GM23338 (cell line): ENCODE measurements around the gene TSNAX. TPM values are rescaled to one million over a fixed set of nuclear protein-coding genes. Genes with fewer than 3 reads are reported as not detected.

Experiments used
- ATAC-seq: fragments of 200-7000 bp; cut with Tn5 transposase; 3 replicates; pipeline ENCODE4 v1.9.1; 2020
- DNase-seq: peaks from one replicate; pipeline ENCODE4 v3.0.0-alpha.2; 2015; ENCODE audit warnings: low spot score
- H2AFZ ChIP-seq: fragments of 200-600 bp; sonication (generic); 2 replicates; pipeline ENCODE4 v1.8.0; 2016; ENCODE audit warnings: antibody characterized with exemption, mild to moderate bottlenecking, moderate library complexity
- H3F3A ChIP-seq: fragments of 200-600 bp; sonication (generic); replicated peaks from 2 replicates; pipeline ENCODE4 v1.8.0; 2017; ENCODE audit warnings: antibody characterized with exemption, mixed run types, low read depth
- H3K27ac ChIP-seq: fragments of 200-600 bp; sonication (generic); 2 replicates; pipeline ENCODE4 v1.6.1; 2016; ENCODE audit warnings: low read depth
- H3K27me3 ChIP-seq: fragments of 200-600 bp; sonication (generic); 2 replicates; pipeline ENCODE4 v1.8.0; 2016; ENCODE audit warnings: mild to moderate bottlenecking, mixed run types, moderate library complexity; ENCODE audit not compliant: insufficient read depth
- H3K36me3 ChIP-seq: fragments of 200-600 bp; sonication (generic); 2 replicates; pipeline ENCODE4 v1.8.0; 2016; ENCODE audit warnings: mild to moderate bottlenecking; ENCODE audit not compliant: insufficient read depth
- H3K4me1 ChIP-seq: fragments of 200-600 bp; sonication (generic); 2 replicates; pipeline ENCODE4 v1.8.0; 2016; ENCODE audit warnings: mild to moderate bottlenecking, moderate library complexity; ENCODE audit not compliant: insufficient read depth
- H3K4me2 ChIP-seq: fragments of 200-600 bp; sonication (generic); 2 replicates; pipeline ENCODE4 v1.7.1; 2017; ENCODE audit warnings: mixed run types
- H3K4me3 ChIP-seq: fragments of 200-600 bp; sonication (generic); 2 replicates; pipeline ENCODE4 v1.6.1; 2016; ENCODE audit warnings: mixed run types
- H3K79me2 ChIP-seq: fragments of 200-600 bp; sonication (generic); replicated peaks from 2 replicates; pipeline ENCODE4 v1.8.0; 2017; ENCODE audit warnings: mild to moderate bottlenecking; ENCODE audit not compliant: insufficient read depth
- H3K9me2 ChIP-seq: fragments of 200-600 bp; sonication (generic); 2 replicates; pipeline ENCODE4 v1.8.0; 2017; ENCODE audit not compliant: insufficient read depth
- H4K20me1 ChIP-seq: fragments of 200-600 bp; sonication (generic); replicated peaks from 2 replicates; pipeline ENCODE4 v1.8.0; 2017; ENCODE audit warnings: mild to moderate bottlenecking; ENCODE audit not compliant: insufficient read depth
- H3K27ac Mint-ChIP-seq: 2 replicates; pipeline ENCODE4 v1.8.0; 2020; ENCODE audit warnings: inconsistent platforms, mild to moderate bottlenecking, moderate library complexity, mixed read lengths
- H3K27me3 Mint-ChIP-seq: 3 replicates; pipeline ENCODE4 v1.8.0; 2022; ENCODE audit warnings: low read depth, mild to moderate bottlenecking, moderate library complexity, mixed read lengths, inconsistent platforms; ENCODE audit not compliant: insufficient read depth, poor library complexity
- H3K36me3 Mint-ChIP-seq: 3 replicates; pipeline ENCODE4 v1.8.0; 2021; ENCODE audit warnings: low read depth, mild to moderate bottlenecking, inconsistent platforms, moderate library complexity, mixed read lengths
- H3K4me1 Mint-ChIP-seq: 3 replicates; pipeline ENCODE4 v1.8.0; 2020; ENCODE audit warnings: mild to moderate bottlenecking, inconsistent platforms, mixed read lengths
- H3K4me3 Mint-ChIP-seq: 3 replicates; pipeline ENCODE4 v1.8.0; 2021; ENCODE audit warnings: moderate library complexity, mild to moderate bottlenecking, inconsistent platforms, mixed read lengths
- H3K9me3 Mint-ChIP-seq: 3 replicates; pipeline ENCODE4 v1.8.0; 2020; ENCODE audit warnings: moderate library complexity, mild to moderate bottlenecking, inconsistent platforms, mixed read lengths
- ETS1 ChIP-seq: IDR thresholded peaks from 2 replicates; pipeline ENCODE4 v1.6.1; 2016; ENCODE audit warnings: antibody characterized with exemption
- EZH2 ChIP-seq: fragments of 200-600 bp; sonication (generic); IDR thresholded peaks from one replicate; pipeline ENCODE4 v1.8.0; 2017; ENCODE audit warnings: antibody characterized with exemption, mild to moderate bottlenecking, low read depth; ENCODE audit not compliant: unreplicated experiment
- EZH2phosphoT487 ChIP-seq: fragments of 200-600 bp; sonication (generic); IDR thresholded peaks from one replicate; pipeline ENCODE4 v1.8.1; 2018; ENCODE audit warnings: antibody characterized with exemption; ENCODE audit not compliant: unreplicated experiment
- JUNB ChIP-seq: IDR thresholded peaks from one replicate; pipeline ENCODE4 v1.6.1; 2016; ENCODE audit warnings: antibody characterized with exemption; ENCODE audit not compliant: unreplicated experiment
- POLR2AphosphoS5 ChIP-seq: IDR thresholded peaks from 2 replicates; pipeline ENCODE4 v1.6.1; 2016; ENCODE audit warnings: antibody characterized with exemption, low read depth
- STAT1 ChIP-seq: IDR thresholded peaks from one replicate; pipeline ENCODE4 v1.6.1; 2016; ENCODE audit warnings: antibody characterized with exemption; ENCODE audit not compliant: unreplicated experiment
- ZNF462 ChIP-seq: fragments of 250-450 bp; sonication (Bioruptor Pico); IDR thresholded peaks from 2 replicates; pipeline ENCODE4 v1.5.0; 2020; ENCODE audit warnings: mild to moderate bottlenecking, moderate library complexity
- polyA plus RNA-seq: library from polyadenylated mRNA; unstranded; fragments of >200 nt; fragmentation: Nextera tagmentation; extraction: Ambion mirVana; gene quantifications from 2 replicates; pipeline ENCODE4 v1.2.1, GENCODE V29; 2016
- total RNA-seq: library from RNA; depleted of rRNA; stranded (reverse); fragments of >200 nt; shearing (Covaris generic); gene quantifications from 2 replicates; pipeline ENCODE4 v1.2.3, GENCODE V29; 2014
- TF ChIP-seq, protein P1 (sequence below), 2 experiments: fragments of 200-600 bp in 1 of 2; sonication (generic) in 1 of 2; conservative IDR thresholded peaks; 2 replicates each; pipeline versions ENCODE4 v1.5.1 to v1.6.1; 2016 to 2017; ENCODE audit warnings: antibody characterized with exemption in 2 of 2, low read depth in 2 of 2, mild to moderate bottlenecking in 2 of 2, moderate library complexity in 1 of 2

Gene TSNAX
- total and polyA plus RNA-seq, 2 experiments from 2014 or later = 31.5 to 31.7 TPM

- Mint-ChIP-seq H3K4me3 (peak overlapping the region; percentile 98), H3K4me1 (peaks cover 39% of the 10 kb centered on the region), H3K9me3 (no peaks in the 10 kb centered on the region; the same call in 2 of the 3 replicates), H3K27me3 (no peaks in the 10 kb centered on the region), H3K27ac (peak overlapping the region; percentile 100), H3K36me3 (peaks cover 20% of the 10 kb centered on the region; the same call in 2 of the 3 replicates)
- TF ChIP-seq STAT1 (no peak), ETS1 (no peak), EZH2 (no peak), JUNB (no peak), EZH2phosphoT487 (no peak), POLR2AphosphoS5 (no peak)
- TF ChIP-seq, protein P1, sequence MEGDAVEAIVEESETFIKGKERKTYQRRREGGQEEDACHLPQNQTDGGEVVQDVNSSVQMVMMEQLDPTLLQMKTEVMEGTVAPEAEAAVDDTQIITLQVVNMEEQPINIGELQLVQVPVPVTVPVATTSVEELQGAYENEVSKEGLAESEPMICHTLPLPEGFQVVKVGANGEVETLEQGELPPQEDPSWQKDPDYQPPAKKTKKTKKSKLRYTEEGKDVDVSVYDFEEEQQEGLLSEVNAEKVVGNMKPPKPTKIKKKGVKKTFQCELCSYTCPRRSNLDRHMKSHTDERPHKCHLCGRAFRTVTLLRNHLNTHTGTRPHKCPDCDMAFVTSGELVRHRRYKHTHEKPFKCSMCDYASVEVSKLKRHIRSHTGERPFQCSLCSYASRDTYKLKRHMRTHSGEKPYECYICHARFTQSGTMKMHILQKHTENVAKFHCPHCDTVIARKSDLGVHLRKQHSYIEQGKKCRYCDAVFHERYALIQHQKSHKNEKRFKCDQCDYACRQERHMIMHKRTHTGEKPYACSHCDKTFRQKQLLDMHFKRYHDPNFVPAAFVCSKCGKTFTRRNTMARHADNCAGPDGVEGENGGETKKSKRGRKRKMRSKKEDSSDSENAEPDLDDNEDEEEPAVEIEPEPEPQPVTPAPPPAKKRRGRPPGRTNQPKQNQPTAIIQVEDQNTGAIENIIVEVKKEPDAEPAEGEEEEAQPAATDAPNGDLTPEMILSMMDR (conservative IDR thresholded peaks at IDR 0.05; ENCODE audit: low read depth in 2 of 2) = no peak
- Histone ChIP-seq H4K20me1 (no peaks in the 10 kb centered on the region), H3K4me1 (peaks cover 17% of the 10 kb centered on the region), H3K9me2 (no peaks in the 10 kb centered on the region), H3K4me2 (peak overlapping the region; percentile 73), H2AFZ (peak overlapping the region; percentile 86), H3K27ac (no peak overlapping the region), H3K36me3 (no peaks in the 10 kb centered on the region), H3K79me2 (peaks cover 33% of the 10 kb centered on the region), H3F3A (peaks cover 3% of the 10 kb centered on the region; the same call in 1 of the 2 replicates), H3K27me3 (no peaks in the 10 kb centered on the region), H3K4me3 (peak overlapping the region; percentile 97)
- DNase-seq (no peak), ATAC-seq (peak; percentile 7)
These were observed 790 bp upstream of the TSNAX start for GRCh38 chr1:231527586-231528171.

DNA sequence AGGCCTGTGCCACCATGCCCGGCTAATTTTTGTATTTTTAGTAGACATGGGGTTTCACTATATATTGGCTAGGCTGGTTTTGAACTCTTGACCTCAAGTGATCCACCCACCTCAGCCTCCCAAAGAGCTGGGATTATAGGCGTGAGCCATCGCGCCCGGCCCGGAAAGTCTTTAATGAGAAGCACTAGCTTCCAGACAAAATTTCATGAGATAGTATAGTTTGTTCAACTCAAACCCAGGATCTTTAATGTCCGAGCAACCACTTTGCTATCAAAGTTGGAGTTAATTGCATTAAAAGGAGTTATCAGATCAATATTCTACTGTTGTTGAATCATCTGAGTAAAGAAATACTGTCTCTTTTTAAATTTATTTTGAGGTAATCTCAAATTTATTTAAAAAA is 4.8 kb downstream of the TSNAX start:
- no peak overlapping the region for H3K4me3 Mint-ChIP-seq
- no peak overlapping the region for H3K27ac ChIP-seq
- H3K36me3 Mint-ChIP-seq = peaks cover 38% of the 10 kb centered on the region; the same call in 2 of the 3 replicates
- DNase-seq (no peak), ATAC-seq (no peak)
- no peak overlapping the region for H2AFZ ChIP-seq
- H3K4me1 ChIP-seq = peaks cover 5% of the 10 kb centered on the region
- H3K4me1 Mint-ChIP-seq = peaks cover 11% of the 10 kb centered on the region
- H3K27me3 ChIP-seq = no peaks in the 10 kb centered on the region
- H4K20me1 ChIP-seq = 0 out of 2 replicates have a peak, but pooled peaks cover 4% of the 10 kb centered on the region
- H3K79me2 ChIP-seq = peaks cover 69% of the 10 kb centered on the region
- no peaks in the 10 kb centered on the region for H3K9me3 Mint-ChIP-seq
- H3K4me3 ChIP-seq = no peak overlapping the region
- no peaks in the 10 kb centered on the region for H3K9me2 ChIP-seq
- H3K4me2 ChIP-seq = no peak overlapping the region
- peaks cover 8% of the 10 kb centered on the region; the same call in 1 of the 2 replicates for H3K36me3 ChIP-seq
- H3F3A ChIP-seq = peaks cover 3% of the 10 kb centered on the region; the same call in 1 of the 2 replicates
- no peak overlapping the region for H3K27ac Mint-ChIP-seq
- H3K27me3 Mint-ChIP-seq = no peaks in the 10 kb centered on the region
- no peak for TF ChIP-seq POLR2AphosphoS5
- no peak for TF ChIP-seq ZNF462 (CRISPR knock-in tag)
- TF ChIP-seq, protein P1 (conservative IDR thresholded peaks at IDR 0.05; ENCODE audit: low read depth in 2 of 2) = no peak
